GM18508 (cell line): ENCODE measurements around the gene NAP1L3.

Source experiments
- ATAC-seq: cut with Tn5 transposase; IDR thresholded peaks from one replicate; pipeline ENCODE4 v1.9.1; 2021; ENCODE audit warnings: moderate number of reproducible peaks; ENCODE audit not compliant: insufficient read depth, unreplicated experiment

The NAP1L3 gene, protein sequence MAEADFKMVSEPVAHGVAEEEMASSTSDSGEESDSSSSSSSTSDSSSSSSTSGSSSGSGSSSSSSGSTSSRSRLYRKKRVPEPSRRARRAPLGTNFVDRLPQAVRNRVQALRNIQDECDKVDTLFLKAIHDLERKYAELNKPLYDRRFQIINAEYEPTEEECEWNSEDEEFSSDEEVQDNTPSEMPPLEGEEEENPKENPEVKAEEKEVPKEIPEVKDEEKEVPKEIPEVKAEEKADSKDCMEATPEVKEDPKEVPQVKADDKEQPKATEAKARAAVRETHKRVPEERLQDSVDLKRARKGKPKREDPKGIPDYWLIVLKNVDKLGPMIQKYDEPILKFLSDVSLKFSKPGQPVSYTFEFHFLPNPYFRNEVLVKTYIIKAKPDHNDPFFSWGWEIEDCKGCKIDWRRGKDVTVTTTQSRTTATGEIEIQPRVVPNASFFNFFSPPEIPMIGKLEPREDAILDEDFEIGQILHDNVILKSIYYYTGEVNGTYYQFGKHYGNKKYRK

DNA sequence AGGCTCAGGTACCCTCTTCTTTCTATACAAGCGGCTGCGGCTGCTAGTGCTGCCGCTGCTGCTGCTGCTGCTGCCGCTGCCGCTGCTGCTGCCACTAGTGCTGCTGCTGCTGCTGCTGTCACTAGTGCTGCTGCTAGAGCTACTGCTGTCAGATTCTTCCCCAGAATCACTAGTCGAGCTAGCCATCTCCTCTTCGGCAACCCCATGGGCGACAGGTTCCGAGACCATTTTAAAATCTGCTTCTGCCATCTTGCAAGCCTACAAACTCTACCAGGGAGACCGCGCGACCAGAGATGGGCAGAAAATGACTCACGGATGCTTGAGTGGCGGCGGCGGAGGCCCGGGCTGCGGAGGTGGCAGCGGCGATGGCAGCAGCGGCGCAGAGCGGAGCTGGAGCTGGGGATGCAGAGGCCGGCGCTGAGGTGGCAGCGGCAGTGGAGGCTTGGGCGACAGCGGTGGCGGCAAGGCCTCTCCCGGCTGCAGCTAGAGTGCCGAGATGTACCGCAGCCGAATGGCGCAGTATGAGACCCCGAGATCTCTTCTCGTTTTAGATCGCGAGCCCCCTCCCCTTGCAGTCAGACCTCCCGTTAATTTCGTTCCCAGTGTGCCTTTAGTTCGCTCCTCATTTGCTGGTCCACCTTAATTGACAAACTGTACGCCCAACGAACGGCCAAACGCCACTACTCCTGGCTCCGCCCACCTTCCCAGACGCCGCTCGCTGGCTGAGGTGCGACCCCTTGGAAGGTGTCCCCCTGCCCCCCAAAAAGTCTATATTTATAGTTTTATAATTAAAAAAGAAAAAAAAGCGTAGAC, at the start of gene NAP1L3:
TSS of gene NAP1L3 (minus strand) at position 523 of the 813 bp plus-strand sequence. CDS start at position 249, 274 bp downstream.
- no peak for ATAC-seq

- no peak for ATAC-seq
Observed at GRCh38 chrX:93711076-93711475, 37.7 kb upstream of the NAP1L3 start.

DNA sequence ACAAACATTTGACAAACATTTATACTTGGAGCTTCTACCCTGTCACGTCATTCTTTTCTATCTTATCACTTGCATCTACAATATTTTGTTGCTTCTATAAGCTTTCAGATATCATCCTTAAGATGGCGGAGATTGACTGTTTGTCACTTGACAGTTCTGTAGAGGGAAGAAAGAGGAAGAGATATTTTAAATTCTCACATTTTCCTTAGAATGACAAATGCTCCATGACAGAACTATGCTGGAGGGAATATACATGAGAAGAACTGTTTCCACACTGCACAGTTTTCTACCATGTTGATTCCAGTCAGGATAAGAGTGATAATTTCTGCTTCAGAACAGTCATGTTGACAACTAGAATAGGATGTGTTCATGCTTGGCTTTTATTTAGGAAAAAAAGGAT, 30.3 kb upstream of the NAP1L3 start:
- no peak for ATAC-seq

DNA sequence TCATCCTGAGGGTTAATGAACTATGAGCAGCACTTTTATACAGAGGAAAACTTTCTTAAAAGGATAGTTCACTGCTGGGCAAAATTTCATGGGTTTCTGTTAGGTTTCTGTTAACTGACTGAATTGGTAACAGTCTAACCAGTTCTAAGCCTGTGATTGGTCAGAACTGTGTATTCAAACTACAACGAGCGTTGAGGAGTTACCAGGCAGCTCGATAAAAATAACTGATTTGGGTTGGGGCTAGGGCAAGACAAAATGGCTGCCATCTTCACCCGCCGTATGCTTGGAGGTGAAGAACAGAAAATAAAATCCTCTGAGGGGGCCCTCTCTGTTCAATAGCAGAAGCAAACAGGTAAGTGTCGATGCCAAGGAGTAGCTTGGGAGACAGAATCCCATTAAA, 22.6 kb upstream of the NAP1L3 start:
- ATAC-seq = no peak

GRCh38 chrX:93673869-93674271, 492 bp upstream of the NAP1L3 start, which contains the start of gene FAM133A:
TSS of gene FAM133A (plus strand) at chrX:93674206. CDS start at chrX:93709420, 35,214 bp downstream.
- no peak for ATAC-seq

GRCh38 chrX:93660575-93660974, 12.8 kb downstream of the NAP1L3 start:
- no peak for ATAC-seq

- no peak for ATAC-seq
Observed at GRCh38 chrX:93649381-93649780, 24.0 kb downstream of the NAP1L3 start.

DNA sequence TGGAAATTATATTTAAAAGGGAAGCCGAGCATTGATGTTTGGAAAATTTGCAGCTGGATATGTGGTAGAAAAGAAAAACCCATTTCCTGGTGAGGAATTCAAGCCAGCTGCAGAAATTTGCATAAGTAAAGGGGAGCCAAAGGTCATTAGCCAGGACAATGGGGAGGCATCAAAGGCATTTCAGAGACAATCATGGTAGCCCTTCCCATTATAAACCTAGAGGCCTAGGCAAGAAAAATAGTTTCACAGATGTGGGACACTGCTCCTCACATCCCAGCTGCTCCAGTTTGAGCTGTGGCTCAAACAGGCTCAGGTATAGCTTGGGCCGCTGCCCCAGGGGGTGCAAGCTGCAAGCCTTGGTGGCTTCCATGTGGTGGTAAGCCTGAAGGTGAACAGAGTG, 35.8 kb downstream of the NAP1L3 start:
- ATAC-seq = no peak
